GM21367 (cell line): ENCODE results near the gene PRL.

Experiments used
- ATAC-seq: cut with Tn5 transposase; IDR thresholded peaks from one replicate; pipeline ENCODE4 v1.9.1; 2021; ENCODE audit not compliant: unreplicated experiment

Gene PRL

DNA sequence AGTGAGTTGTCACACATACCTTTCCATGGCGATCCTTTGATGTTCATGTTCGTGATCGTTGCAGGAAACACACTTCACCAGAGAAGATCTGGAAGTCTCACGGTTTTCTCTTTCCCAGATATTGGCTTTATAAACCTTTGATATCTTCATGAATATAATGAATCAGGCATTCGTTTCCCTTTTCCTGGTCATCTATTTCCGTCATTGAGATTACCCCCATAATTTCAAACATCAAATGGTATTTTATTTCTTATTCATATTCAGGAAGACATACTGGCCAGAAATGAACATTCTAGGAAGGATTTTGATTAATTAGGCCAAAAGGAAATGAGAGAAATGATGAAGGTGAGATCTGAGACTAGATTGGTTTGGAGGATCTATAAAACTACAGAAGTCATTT, at the start of gene PRL:
Gene PRL, minus strand, starts transcription at position 101 of the 400 bp plus-strand sequence. Its CDS starts 54 bp downstream, at position 47.
- no peak for ATAC-seq

- no peak for ATAC-seq
Measured at GRCh38 chr6:22343864-22344263, 47.0 kb upstream of the PRL start.

DNA sequence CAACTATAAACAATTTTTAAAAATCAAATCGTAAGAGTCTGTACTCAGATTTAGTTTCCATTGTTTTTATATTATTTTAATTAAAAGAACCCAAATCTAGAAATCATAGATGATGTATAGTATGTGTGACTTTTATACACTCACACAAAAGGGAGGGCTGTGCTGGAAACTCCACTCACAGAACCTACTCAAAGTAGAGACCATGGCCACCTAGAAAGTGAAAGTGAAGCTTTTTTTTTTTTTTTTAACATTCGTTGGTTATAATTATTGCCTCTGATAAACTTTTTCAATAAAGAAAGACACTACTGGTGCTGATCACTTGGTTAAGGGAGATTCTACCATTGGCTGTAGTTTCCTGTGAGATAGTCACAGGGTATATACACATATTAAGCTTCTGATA, 37.9 kb upstream of the PRL start:
- no peak for ATAC-seq

DNA sequence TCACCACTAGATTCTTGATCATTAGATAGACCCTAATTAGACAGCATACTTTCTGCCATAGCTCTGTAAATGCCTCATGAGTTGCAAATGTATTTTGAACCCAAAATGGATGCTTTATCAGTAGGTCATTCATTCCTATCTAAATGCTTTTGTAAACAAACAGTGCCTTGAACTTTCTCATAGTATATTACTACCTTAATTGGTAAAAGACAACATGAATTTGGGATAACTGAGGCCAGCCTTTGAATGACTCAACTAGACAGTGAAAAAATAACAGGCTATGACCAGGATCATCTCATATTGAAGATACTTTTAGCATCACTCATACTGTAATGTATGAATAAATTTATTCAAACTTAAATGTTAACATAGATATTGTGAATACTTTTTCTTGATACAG, 37.0 kb upstream of the PRL start:
- no peak for ATAC-seq

GRCh38 chr6:22332711-22333110, 35.9 kb upstream of the PRL start:
- ATAC-seq = no peak

DNA sequence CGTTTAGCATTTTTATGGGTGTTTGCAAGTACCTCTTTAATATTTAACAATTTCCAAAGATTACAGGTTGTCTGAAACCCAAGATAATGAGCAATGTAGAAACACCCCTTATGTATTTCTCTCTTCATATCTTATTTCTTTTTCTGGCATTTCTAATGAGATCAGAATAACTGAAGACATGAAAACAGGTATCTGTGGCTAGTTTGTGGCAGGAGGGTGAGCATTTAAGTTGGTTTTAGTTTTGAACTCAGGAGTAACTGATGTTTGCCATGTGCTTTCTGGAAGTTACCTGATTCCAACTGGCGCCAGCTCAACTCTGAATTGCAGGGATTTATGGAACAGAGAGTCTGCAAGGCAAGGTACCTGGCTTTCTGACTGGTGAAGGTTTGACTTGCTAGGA, 35.4 kb upstream of the PRL start:
- ATAC-seq = no peak

GRCh38 chr6:22330941-22331340, 34.1 kb upstream of the PRL start:
- no peak for ATAC-seq

- ATAC-seq = no peak
Measured at GRCh38 chr6:22328474-22328873, 31.6 kb upstream of the PRL start.

GRCh38 chr6:22327881-22328280, 31.0 kb upstream of the PRL start:
- ATAC-seq = no peak

- no peak for ATAC-seq
Measured at GRCh38 chr6:22326500-22326899, 29.7 kb upstream of the PRL start.

DNA sequence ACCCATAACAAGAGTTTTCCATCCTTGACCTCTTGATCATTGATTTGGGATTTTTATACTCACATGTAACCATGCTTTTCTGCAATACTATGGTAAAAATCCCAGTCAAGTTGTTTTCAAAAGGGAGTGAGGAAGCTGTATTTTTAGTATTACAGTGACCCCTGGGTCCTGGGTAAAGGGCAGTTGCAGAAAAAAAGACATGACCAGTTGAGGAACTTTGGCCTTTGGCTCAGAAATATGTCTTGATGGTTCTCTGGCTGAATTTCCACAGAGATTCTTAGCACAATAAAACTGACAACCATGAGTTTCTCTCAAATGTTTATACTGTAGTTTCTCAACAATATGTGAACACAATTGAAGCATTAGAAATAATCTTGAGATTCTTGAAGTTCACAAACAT, 28.6 kb upstream of the PRL start:
- no peak for ATAC-seq

- no peak for ATAC-seq
Measured at GRCh38 chr6:22323848-22324247, 27.0 kb upstream of the PRL start.

DNA sequence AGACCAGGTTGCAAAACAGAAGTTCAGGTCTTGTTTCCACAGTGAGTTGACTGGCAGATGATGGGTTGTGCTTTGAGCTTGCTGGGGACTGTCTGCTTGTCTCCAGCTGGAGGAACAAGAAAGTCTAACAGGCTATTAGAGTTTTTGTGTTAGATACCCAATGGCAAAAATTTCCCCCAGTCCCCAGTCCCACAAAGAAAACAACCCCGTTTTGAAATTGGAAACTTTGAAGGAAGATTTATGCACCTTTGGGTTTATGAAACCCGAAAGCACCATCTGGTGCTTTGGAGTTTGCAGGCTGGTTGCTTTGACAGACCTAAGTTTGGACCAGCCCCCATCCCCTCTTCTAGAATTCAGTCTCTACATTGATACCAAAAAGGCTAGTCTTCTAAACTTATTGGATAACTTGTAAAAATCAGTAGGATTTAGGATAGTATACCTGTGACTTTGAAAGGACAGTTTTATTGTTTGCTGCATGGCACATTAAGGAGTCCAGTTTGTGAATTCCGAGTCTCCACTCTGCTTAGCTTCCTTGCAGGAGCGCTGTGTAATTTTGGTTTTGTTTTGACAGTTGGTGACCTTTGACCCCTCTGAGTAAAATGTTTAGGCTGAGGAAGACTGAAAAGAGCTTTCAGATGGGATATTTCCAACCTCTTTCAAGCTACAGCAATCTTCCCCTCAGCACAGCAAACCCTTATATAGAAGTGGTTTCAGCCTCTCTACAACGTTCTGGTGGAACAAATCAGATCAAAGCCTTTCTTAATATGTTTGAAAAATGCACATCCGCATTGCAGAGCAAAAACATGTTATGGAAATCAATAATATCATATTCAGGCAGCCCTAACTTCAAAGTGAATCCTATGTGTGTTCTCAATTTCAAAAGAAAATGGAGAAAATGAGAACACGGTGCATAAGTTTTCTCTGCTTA, 25.5 kb upstream of the PRL start:
- ATAC-seq = no peak

DNA sequence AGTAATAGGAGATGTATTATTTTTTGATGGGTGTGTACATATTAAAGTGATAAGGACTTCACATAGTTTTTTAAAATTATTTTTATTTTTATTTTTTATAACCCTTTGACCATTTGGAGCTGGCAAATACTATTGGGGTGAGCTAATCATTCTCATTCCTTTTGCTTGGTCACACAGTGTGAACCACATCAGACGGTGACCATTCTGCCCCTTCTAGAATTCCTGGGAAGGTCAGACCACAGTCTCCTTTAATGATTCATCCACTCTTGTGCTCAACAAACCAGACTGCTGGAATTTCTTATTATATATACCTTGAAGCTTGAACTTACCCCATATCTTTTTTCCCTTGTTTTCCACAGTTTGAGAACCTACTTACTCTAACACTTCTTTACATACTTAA, 23.9 kb upstream of the PRL start:
- ATAC-seq = no peak

- ATAC-seq = no peak
Measured at GRCh38 chr6:22318404-22318803, 21.6 kb upstream of the PRL start.

- no peak for ATAC-seq
Measured at GRCh38 chr6:22313796-22314195, 17.0 kb upstream of the PRL start.

DNA sequence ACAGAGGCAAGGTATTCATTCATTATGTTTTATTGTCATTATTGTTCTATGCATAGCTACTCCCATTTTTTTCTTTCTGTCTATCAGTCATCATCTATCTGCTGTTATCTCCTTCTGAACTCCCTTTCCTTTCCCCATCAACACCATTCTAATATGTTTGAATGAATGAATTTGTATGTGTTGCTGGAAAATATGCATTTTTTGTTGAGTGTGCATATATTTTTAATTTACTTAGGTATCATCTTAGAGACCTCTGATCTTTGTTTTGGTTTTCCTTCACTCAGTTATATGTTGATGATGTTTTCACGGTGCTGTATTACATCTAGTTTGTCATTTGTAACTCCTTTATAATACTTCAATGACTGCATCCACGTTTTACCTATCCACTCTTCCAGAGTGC, 12.1 kb upstream of the PRL start:
- no peak for ATAC-seq

- no peak for ATAC-seq
Measured at GRCh38 chr6:22306741-22307466, 10.1 kb upstream of the PRL start.

GRCh38 chr6:22302838-22303237, 6.0 kb upstream of the PRL start:
- ATAC-seq = no peak

DNA sequence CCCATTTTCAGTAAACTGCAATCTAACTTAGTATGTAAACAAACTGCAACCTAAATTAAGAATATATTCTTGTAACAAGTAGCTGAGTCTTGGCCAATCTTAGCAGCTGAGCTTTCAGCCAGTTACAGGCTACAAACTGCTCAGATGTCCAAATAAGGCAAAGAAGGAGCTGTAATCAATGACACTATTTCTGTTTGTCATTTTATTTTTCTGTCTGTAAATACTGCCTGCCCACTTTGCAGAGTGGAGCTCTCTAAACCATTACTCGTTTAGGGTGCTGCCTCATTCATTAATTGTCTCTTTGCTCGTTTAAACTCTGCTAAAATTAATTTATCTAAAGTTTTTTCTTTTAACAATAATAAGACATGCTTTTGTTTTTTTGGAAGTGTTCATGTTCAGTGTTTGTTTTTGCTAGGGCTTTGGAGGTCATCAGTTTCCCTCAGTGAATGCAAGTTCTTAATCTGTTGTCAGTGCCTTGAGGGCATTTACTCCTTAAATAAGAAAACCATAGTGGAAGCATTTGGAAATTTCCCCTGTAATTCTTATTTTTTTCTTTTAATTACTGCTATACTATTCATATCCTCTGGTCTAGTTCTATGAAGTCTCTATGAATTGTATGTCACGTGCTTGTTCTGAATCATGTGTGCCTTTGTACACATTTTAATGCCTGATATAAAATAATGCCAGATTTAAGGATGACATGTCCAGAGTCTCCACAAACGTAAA, 3.6 kb upstream of the PRL start:
- no peak for ATAC-seq

GRCh38 chr6:22298475-22298890, 1.6 kb upstream of the PRL start:
- no peak for ATAC-seq

DNA sequence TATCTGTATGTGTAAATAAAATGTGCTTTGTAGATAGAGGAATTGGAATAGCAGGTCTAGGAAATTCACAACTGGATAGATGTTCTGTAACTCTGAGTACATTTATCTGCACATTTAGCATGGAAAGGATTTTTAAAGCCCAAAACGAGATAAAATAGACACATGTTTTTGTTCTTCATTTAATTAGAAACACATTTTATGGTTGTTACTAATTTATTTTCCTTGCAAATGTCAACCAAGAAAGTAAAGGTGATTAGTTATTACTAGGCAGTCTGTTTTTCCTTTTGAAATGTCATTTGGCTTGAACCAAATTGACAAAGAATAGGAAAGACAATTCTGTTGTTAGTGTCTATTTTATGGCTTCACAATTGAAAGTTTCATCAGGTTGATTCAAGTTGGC, 769 bp downstream of the PRL start:
- ATAC-seq = no peak
